AG20443 (cell line): ENCODE results near the gene MRPS14.
"Not testable (repeated sequence)": the region's sequence is repeated elsewhere in the genome, so short reads cannot be mapped to it uniquely, and the experiment has no call there.

Experiments used
- DNase-seq: peaks from one replicate; pipeline ENCODE4 v3.0.0; 2012; ENCODE audit warnings: low spot score, mixed read lengths

Gene MRPS14

DNA sequence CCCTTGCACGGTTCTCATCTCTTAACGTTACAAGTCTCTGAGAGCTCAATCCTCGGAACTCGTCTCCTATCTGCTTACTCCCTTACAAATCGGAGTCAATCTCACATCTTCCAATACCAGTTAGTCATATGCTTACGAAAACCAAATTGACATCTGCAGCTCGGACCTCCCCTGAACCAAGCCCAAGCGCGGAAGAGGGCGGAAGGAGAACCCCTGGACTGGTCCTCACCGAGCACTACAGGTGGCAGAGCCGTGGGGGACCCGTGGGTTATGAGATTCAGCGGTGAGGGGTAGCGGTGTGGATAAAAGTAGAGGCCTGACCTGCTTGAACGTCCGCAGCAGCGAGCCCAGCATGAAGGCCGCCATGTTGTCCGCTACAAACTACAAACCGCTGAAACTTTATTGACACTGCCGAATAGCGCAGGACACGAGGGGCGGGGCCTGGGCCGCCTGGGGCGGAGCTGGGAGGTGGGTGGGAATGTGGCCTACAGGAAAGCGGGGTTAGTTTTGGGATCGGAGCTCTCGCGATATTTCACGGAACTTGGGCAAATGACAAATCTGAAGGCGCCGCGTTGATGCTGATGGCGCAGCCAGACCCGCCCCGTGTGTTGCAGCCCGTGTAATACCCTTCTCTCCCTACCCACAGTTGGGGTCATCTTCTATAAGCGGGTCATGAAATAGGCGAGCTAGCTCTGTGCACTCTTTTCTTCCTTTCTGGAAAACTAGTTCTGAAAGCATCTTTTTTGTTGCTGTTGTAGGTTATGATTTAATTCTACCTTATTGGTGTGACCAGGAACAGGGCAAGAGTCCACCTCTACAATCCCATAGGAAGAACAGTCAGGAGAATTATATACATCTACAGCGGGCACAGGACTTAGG lies at the start of gene MRPS14:
Gene MRPS14, minus strand, starts transcription at position 383 of the 879 bp plus-strand sequence. Its CDS starts 17 bp downstream, at position 366.
- peak; percentile 97 for DNase-seq

DNA sequence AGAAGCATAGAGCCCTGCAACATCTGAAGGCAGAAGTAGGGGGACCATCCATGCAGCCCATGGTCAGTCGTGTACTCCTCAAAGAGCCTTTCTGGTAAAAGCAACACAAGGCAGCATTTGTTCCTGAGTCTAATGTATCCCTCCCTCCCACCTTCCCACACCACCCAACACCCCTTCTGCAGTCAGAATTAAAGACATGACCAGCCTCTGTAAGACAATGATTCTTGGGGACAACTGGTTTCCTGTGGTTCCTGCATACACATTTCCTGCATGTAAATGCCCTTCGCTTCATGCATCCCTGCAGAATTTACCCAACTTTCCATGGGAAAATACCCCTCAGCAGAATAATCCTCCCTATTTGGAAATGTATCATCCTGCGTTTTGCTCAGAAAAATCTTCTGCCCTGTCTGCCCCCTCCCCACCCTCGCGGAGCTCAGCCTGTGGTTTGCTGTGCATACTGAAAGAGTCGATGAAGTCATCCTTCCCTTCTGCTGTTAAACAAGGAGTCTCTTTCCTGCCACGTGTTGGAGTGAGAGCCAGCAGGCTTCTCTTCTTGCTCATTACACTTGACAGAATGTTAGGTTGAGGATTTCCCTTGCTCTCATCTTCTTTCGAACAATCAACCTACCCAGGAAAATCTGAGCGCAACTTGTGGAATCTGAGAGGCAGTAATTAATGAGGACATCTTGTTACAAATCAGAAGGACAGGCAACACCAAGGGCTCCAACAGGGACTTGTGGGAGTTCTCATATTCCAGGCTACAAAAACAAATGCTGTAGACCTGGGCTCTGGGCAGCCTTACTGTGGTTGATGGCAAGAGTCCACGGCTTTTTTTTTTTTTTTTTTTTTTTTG lies 49.1 kb upstream of the MRPS14 start:
- DNase-seq = peak; percentile 58

DNA sequence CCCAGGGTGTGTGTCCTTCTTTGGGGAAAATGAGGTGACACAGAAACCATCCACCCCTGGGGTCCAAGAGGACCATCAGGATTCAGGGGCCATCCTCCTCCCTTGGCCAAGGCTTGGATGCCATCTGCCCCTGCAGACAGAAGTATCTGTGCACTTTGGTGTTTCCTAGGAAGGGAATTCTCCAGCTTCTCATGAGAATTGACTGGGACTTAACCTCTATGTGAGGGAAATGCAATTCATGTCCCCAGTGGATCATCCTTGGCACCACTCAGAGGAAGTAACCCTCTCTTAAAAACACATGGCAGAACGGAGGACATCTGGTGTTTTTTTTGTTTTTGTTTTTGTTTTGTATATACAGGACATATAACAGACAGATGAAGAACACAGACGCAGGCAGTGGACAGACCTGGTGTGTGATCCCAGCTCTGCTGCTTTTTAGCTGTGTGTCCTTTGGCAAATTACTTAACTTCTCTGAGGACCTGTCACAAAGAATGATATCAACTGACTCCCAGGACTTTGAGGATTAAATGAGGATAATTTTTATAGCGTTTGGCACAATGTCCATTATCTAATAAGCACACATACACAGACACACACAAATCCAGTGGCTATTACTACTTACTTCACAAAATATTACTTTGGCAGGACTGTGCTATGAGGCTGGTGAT lies 48.2 kb upstream of the MRPS14 start:
- DNase-seq = no peak

DNA sequence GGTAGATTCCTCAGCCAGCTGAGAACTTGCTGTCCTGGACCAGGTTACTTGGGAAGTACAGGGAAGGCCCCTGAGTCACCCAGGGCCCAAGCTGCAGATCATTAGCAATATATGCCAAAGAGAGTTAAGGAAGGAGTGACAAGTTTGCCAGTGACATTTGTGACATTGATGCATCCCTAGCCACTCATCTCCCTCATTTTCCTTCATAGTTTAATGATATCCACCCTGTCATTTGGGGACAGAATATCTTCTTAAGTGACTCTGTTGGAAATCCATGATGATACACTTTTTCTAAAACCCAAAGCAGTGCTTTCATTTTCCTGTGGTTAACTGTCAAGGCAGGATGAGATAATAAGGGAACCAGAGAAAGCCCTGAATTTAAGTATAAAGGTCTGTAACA lies 47.6 kb upstream of the MRPS14 start:
- no peak for DNase-seq

DNA sequence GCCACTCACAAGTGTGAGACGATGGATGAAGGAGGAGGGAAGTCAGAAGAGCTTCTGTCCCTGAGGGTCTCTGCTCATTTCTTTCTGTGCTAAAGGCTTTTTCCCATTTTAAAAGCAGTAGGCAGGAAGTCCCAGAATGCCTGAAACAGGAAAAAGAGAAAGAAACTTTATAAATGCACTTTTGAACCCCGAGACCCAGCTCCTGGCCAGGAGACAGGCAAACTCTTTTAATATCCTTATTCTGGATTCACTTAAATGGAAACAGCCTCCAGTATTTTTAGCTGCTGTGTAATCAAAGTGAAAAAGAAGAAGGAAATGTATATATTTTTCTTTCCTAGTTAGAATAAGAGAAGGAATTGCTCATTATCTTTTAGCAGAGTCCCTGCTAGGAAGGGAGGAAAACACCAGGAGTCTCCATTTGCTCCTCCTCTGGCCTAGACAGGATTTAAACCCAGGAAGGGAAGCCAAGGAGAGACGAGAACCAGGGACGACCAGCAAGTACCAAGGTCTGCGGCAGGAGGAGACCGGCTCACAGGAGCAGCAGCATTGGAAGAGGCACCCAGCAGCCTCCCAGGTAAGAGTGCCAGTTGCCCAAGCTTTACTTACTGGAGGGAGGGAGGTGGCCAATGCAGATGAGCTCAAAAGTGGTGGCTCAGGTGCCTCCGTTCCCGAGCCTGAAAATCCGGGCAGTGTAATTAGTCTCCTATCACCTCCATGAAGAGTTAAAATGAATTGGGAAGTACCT lies 44.3 kb upstream of the MRPS14 start, which contains the start of gene TNN:
Gene TNN, plus strand, starts transcription at position 472 of the 745 bp plus-strand sequence. CDS start 9,586 bp downstream, outside the sequence.
- DNase-seq = no peak

DNA sequence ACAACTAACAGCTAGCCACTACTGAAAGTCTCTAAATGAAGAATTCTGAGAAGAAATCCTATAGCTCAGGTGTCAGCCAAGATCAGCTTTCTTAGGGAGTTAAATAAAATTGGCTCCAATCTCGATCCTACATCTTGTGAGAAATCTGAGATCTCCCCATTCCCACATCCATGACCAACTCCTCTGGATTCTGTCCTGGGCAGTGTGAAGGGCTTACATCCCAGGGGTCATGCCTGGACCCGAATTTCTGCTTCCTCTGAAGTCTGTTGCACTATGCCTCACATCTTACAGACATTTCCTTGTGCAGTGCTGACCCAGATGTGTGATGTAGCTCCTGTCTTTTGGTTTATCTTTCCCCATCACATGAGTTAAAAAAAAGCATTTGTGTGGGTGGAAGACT lies 39.6 kb upstream of the MRPS14 start:
- DNase-seq = no peak

DNA sequence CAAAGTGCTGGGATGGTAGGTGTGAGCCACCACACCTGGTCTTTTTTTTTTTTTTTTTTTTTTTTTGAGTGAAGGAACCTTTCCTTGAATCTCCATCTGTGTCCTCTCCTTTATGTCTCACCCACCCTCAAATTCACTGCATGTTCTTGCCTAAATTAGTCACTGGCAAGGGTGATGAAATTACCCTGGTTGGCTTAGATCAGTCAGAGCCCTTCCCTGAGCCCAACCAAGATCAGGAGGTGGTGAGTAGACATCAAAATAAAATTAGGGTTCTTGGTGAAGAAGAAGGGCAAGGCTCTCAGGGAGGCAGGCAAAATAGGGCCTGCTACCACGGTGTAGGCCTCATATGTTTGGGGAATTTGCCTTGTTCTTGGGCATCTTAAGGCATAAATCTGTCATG lies 39.1 kb upstream of the MRPS14 start:
- no peak for DNase-seq

DNA sequence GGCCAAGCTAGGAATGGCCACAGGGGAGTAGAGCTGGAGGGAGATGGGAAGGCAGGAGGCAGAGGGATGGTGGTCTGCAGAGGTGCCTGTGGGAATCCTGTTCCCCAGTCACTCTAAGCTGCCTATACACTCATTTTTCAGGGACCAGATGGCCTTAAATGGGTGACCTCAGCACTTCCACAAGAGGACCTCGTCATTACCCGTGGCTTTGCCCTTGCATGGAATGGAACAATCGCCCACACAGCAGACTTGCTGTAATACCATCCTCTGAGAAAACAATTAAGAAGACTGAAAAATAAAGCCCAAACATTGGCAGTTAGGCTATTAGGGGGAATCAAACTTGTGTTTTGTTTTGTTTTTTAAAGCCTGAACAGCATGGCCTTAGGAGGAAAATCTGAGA lies 31.5 kb upstream of the MRPS14 start:
- DNase-seq = no peak

DNA sequence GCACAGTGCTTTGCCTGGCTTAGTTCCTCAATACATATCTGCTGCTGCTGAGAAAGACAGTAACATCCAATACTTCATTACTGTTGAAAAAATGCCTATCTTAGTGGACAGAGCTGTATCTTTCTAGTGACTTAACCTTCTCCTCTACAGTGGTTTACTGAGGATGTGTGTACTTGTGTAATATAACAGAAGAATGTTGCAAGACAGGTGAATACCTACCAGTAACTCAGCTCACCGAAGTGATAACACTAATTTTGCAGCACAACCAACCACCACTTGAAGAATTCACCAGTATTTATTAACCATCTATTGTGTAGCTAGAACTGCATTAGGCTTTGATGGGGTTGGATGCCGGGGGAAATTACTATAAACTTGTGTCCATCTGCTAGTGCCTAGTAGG lies 27.8 kb upstream of the MRPS14 start:
- DNase-seq = no peak

DNA sequence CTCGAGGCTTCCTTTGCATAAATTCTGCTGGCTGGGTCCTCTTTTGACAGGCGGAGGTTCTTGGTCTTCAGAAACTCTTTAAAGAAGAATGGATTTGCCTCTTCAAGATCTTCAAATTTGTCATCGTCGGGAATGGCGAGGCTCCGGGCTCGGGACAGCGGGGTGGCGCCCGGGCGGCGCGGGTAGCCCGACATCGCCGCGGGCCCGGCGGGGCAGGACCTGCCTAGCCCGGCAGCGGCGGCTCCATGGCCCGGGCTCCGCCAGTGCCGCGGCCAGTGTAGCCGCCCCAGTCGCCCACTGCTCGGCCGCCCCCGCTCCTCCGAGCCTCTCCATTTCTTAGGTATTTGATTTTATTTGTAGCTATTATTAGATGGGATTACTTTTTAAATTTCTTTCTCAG lies 22.3 kb upstream of the MRPS14 start:
- no peak for DNase-seq

DNA sequence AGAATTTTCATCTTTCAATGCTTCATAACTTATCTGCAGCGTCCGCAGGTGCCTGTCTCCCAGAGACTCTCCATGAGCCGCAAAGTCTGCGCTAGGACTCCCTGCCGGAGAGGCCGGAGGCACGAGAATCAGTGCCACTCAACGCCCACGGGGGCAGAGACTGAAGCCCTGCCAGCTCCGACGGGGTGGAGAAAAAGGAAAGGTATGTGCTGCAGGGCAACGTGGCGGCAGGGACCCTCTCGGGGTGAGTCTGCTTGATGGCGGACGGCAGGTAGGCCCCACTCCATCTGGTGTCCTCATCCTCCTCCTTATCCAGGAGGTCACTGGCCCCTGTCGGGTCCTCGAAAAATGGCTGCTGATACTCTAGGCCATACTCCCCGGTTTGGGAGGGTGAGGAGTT lies 21.9 kb upstream of the MRPS14 start:
- DNase-seq = no peak

DNA sequence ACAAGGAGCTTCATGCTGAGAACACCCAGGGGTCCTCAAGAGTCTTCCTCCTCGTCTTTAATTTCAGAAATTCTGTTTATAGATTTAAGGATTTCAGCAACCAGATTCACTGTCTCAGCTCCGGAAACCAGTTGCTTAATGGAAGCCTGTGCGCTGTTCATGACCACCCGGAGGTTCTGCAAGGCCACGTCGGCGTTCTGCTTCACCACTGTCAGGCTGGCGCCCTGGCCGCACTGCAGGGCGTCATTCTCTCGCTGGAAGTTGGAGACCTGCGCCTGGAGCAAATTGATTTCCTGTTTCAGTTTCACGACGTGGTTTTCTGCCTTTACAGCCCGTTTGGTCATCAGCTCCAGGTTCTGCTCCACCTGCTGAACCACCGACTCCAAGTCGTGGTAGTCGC lies 21.4 kb upstream of the MRPS14 start:
- not testable (repeated sequence) for DNase-seq

DNA sequence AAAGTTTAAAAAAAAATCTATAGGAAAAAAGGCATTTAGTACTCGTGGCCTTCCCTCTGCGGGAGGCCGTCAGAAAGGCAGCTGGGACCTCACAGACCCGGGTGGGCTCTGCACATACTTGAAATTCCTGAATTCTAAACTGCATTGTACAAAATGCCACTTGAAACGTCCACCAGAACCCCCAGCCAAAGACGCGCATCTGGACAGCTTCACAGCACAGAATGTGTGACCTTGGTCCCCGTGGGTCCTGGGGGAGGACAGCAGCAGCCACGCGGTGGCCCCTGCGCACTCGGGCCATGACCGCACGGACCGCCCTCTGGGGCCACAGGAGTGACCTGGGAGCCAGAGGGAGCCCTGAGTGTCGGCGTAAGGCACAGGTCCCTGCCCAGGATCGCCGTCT lies 20.6 kb upstream of the MRPS14 start:
- no peak for DNase-seq

DNA sequence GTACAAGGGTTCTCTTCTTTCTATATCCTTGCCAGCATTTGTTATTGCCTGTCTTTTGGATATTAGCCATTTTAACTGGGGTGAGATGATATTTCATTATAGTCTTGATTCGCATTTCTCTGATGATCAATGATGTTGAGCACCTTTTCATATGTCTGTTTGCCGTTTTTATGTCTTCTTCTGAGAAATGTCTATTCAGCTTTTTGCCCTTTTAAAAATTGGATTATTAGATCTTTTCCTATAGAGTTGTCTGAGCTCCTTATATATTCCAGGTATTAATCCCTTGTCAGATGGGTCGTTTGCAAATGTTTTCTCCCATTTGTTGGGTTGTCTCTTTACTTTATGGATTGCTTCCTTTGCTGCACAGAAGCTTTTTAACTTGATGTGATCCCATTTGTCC lies 19.4 kb upstream of the MRPS14 start:
- no peak for DNase-seq

DNA sequence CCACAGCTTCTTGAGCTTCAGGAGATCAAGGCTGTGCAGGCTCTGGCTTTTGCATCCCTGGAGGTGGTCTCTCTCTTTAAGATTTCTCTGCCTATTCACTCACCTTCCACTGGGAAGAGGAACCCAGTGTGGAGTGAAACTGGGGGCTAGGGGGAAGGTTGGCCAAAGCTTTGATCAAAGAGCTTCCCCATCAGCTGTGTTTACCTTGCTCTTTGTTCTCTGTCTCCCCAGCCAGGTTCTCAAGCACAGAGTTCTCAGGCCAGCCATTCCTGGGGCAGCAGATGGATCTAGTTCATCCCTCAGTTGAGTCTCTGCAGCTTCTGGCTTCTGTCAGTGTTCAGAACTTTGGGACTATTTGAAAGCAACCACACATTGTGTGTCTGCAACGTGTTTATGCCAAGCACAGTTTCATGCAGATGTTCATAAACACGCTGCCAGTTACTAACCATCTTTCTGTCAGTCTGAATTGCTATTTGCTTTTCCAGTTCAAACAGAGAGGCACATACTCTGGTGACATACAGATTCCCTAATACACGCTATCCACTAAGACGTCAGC lies 17.2 kb upstream of the MRPS14 start:
- DNase-seq = no peak

DNA sequence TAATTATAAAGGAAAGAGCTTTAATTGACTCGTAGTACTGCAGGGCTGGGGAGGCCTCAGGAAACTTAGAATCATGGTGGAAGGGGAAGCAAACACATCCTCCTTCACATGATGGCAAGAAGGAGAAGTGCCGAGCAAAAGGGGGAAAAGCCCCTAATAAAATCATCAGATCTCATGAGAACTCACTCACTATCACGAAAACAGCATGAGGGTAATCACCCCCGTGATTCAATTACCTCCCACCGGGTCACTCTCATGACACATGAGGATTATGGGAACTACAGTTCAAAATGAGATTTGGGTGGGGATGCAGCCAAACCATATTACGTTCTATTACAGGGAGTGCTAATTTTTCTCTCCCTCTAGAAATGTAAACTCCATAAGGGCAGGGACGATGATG lies 14.2 kb upstream of the MRPS14 start:
- DNase-seq = no peak

DNA sequence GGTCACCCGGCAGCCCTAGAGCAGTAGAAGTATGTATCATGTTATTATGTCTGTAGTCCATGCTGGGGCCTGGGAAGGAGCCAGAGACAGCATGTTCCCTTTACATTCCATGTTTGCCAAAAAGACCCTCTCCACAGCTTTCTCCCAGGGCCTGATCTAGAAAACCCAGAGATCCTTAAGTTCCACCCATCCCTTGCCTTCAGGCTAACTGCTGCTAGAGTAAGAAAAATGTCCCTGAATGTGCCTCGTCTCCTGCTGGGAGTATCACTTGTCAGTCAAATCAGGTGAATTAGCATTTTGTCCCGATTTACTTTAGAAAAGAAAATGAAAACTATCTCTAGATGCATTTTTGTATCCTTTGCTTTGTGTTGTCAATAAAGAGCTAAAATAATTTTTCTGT lies 13.3 kb upstream of the MRPS14 start:
- DNase-seq = no peak

DNA sequence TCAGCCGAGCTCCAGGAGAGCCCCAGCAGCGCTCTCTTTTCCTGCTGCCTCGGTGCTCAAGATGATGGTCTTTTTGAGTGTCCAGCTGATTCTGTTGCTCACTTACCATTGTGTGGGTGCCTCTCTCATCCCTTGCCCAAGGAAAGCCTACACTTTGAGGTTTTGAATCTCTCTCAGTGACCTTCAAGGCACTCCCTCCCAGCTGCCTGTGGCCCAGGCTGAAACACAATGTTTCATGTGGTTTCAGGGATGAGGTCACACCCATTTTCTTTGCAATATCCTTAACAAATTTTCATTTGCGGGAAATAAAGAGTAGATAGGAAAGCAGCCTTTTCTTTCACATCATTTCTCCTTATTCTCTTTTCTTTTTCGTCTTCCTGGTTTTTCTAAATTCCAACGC lies 12.6 kb upstream of the MRPS14 start:
- DNase-seq = no peak

DNA sequence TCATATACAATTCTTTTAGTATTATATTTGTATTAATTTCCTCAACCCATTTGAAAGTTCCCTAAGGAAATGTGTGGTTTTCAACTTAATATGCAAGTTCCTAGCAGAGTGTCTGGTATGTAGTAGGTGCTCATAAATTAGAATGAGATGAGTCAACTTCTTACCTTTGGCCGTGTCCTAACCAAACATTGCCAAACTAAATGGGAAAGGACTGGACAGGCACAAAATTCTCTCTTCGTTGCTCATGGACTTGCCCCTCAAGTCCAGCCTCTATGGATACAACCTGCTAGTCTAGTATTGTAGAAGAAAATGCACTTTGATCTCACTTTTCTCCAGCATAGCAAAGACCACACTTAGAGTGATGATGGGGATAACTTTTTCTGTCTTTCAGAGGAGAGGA lies 11.6 kb upstream of the MRPS14 start:
- no peak for DNase-seq

DNA sequence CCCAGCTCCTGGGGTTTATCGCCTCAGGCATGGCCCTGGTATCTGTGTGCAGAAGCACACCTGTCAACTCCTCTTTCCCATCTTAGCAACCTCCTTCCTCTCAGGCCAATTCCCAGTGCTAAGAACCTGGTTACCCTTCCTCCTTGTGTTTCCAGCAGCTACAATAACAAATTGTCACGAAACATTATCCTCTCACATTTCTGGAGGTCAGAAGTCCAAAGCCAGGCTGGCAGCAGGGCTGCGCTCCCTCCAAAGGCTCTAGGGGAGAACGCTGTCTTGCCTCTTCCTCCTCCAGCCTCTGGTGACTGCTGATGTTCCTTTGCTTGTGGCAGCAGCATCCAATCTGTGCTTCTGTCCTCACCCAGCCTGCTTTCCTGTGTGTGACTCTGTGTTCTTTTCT lies 10.7 kb upstream of the MRPS14 start:
- DNase-seq = no peak

DNA sequence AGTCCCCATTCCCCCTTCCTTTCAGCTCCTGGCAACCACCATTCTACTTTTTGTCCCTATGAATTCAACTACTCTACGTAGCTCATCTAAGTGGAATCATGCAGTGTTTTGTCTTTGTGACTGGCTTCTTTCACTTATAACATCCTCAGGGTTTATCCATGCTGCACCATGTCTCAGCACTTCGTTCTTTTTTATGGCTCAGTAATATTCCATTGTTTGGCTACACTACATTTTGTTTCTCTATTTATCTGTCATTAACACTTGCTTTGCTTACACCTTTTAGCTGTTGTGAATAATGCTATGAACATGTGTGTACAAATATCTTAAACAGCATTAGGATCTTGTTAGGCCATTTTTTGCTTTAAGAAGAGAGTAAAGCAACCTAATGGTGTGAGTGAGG lies 1.5 kb upstream of the MRPS14 start:
- DNase-seq = no peak

DNA sequence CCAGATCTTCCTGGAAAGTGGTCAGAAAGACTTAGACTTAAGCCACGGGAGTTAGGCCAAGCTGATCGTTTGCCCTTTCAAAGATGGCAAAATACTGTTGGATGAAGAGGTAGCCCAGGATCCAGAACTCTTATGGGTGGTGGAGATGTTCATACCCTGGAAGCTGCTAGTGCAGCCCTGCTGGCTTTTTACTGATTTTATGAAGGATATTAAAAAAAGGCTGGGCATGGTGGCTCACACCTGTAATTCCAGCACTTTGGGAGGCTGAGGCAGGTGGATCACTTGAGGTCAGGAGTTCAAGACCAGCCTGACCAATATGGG lies 657 bp upstream of the MRPS14 start:
- not testable (repeated sequence) for DNase-seq
